H9 (cell line): ENCODE data around the gene CDH23. TPM values are rescaled to one million over a fixed set of nuclear protein-coding genes. Genes with fewer than 3 reads are reported as not detected.

Experiments used
- DNase-seq: peaks from one replicate; pipeline ENCODE4 v3.0.0-alpha.2; 2017
- H2AFZ ChIP-seq: one replicate; pipeline ENCODE4 v1.6.1; 2013; ENCODE audit warnings: mild to moderate bottlenecking, low read length, control low read depth, moderate library complexity
- H2AK5ac ChIP-seq: 2 replicates; pipeline ENCODE4 v1.6.1; 2013; ENCODE audit warnings: low read length, control low read depth, mixed read lengths; ENCODE audit not compliant: insufficient read length
- H2BK120ac ChIP-seq: one replicate; pipeline ENCODE4 v1.6.1; 2013; ENCODE audit warnings: low read depth, mild to moderate bottlenecking, low read length, control low read depth, inconsistent platforms; ENCODE audit not compliant: poor library complexity, severe bottlenecking
- H2BK12ac ChIP-seq: 2 replicates; pipeline ENCODE4 v1.6.1; 2013; ENCODE audit warnings: low read length, control low read depth, mixed read lengths, low read depth; ENCODE audit not compliant: insufficient read length
- H2BK15ac ChIP-seq: 2 replicates; pipeline ENCODE4 v1.6.1; 2013; ENCODE audit warnings: low read depth, low read length, control low read depth
- H2BK20ac ChIP-seq: one replicate; pipeline ENCODE4 v1.6.1; 2013; ENCODE audit warnings: low read depth, mild to moderate bottlenecking, low read length, control low read depth, inconsistent platforms; ENCODE audit not compliant: poor library complexity, severe bottlenecking
- H2BK5ac ChIP-seq: 2 replicates; pipeline ENCODE4 v1.6.1; 2013; ENCODE audit warnings: low read length, control low read depth, mixed read lengths; ENCODE audit not compliant: insufficient read length
- H3K14ac ChIP-seq: 2 replicates; pipeline ENCODE4 v1.6.1; 2013; ENCODE audit warnings: low read length, control low read depth; ENCODE audit not compliant: insufficient read depth
- H3K18ac ChIP-seq: 2 replicates; pipeline ENCODE4 v1.6.1; 2013; ENCODE audit warnings: low read depth, mild to moderate bottlenecking, mixed read lengths, low read length, control low read depth; ENCODE audit not compliant: insufficient read length
- H3K23ac ChIP-seq: 2 replicates; pipeline ENCODE4 v1.6.1; 2013; ENCODE audit warnings: low read length, control low read depth, mixed read lengths, low read depth; ENCODE audit not compliant: insufficient read length
- H3K23me2 ChIP-seq: 2 replicates; pipeline ENCODE4 v1.6.1; 2013; ENCODE audit warnings: low read depth, mild to moderate bottlenecking, mixed read lengths, low read length, control low read depth; ENCODE audit not compliant: insufficient read length, poor library complexity, severe bottlenecking
- H3K27ac ChIP-seq: 2 replicates; pipeline ENCODE4 v1.5.1; 2013; ENCODE audit warnings: low read length, control low read depth, mixed read lengths, low read depth; ENCODE audit not compliant: insufficient read length
- H3K27me3 ChIP-seq: 2 replicates; pipeline ENCODE4 v1.6.1; 2013; ENCODE audit warnings: low read length, control low read depth, inconsistent platforms; ENCODE audit not compliant: insufficient read depth
- H3K4ac ChIP-seq: 2 replicates; pipeline ENCODE4 v1.6.1; 2013; ENCODE audit warnings: low read depth, mild to moderate bottlenecking, control low read depth, inconsistent platforms, low read length, moderate library complexity
- H3K4me1 ChIP-seq: 2 replicates; pipeline ENCODE4 v1.6.1; 2013; ENCODE audit warnings: low read length, control low read depth, inconsistent platforms; ENCODE audit not compliant: insufficient read depth
- H3K4me2 ChIP-seq: 2 replicates; pipeline ENCODE4 v1.6.1; 2013; ENCODE audit warnings: low read length, control low read depth, mixed read lengths; ENCODE audit not compliant: insufficient read length, insufficient read depth
- H3K56ac ChIP-seq: 2 replicates; pipeline ENCODE4 v1.6.1; 2013; ENCODE audit warnings: low read depth, mild to moderate bottlenecking, mixed read lengths, low read length, control low read depth; ENCODE audit not compliant: insufficient read length
- H3K79me1 ChIP-seq: 2 replicates; pipeline ENCODE4 v1.6.1; 2013; ENCODE audit warnings: low read depth, mild to moderate bottlenecking, moderate library complexity, low read length, control low read depth, inconsistent platforms; ENCODE audit not compliant: insufficient read depth, poor library complexity, severe bottlenecking
- H3K79me2 ChIP-seq: 2 replicates; pipeline ENCODE4 v1.6.1; 2013; ENCODE audit warnings: low read length, control low read depth, inconsistent platforms; ENCODE audit not compliant: insufficient read depth
- H3K9ac ChIP-seq: 2 replicates; pipeline ENCODE4 v1.6.1; 2013; ENCODE audit warnings: low read length, control low read depth, mixed read lengths; ENCODE audit not compliant: insufficient read length; ENCODE audit errors: extremely low read depth
- H3K9me3 ChIP-seq: one replicate; pipeline ENCODE4 v1.6.1; 2013; ENCODE audit warnings: low read depth, low read length, inconsistent platforms; ENCODE audit not compliant: control insufficient read depth
- H3T11ph ChIP-seq: one replicate; pipeline ENCODE4 v1.6.1; 2013; ENCODE audit warnings: mild to moderate bottlenecking, low read length, control low read depth, inconsistent platforms
- H4K20me1 ChIP-seq: one replicate; pipeline ENCODE4 v1.6.1; 2013; ENCODE audit not compliant: control insufficient read depth, insufficient read length, insufficient read depth
- H4K5ac ChIP-seq: 2 replicates; pipeline ENCODE4 v1.6.1; 2013; ENCODE audit warnings: low read depth, mild to moderate bottlenecking, mixed read lengths, low read length, control low read depth; ENCODE audit not compliant: insufficient read length
- H4K8ac ChIP-seq: replicated peaks from 2 replicates; pipeline ENCODE4 v1.6.1; 2013; ENCODE audit warnings: low read length, control low read depth, mixed read lengths, low read depth; ENCODE audit not compliant: insufficient read length
- H4K91ac ChIP-seq: 2 replicates; pipeline ENCODE4 v1.6.1; 2013; ENCODE audit warnings: low read depth, mild to moderate bottlenecking, moderate library complexity, mixed read lengths, low read length, control low read depth; ENCODE audit not compliant: insufficient read length
- H3K27ac Mint-ChIP-seq, 3 experiments: 2 replicates in 2 of 3; 3 replicates in 1 of 3; pipeline ENCODE4 v1.8.0; 2020 to 2021; ENCODE audit warnings: mixed read lengths in 3 of 3, mild to moderate bottlenecking in 1 of 3, moderate library complexity in 1 of 3
- H3K27me3 Mint-ChIP-seq: 2 replicates; pipeline ENCODE4 v1.8.0; 2021; ENCODE audit warnings: low read depth, mild to moderate bottlenecking, moderate library complexity, mixed read lengths
- H3K36me3 Mint-ChIP-seq, 3 experiments: 2 replicates in 2 of 3; 3 replicates in 1 of 3; pipeline ENCODE4 v1.8.0; 2020 to 2021; ENCODE audit warnings: low read depth in 3 of 3, mixed read lengths in 3 of 3; ENCODE audit not compliant: insufficient read depth in 1 of 3
- H3K4me1 Mint-ChIP-seq, 2 experiments: 2 replicates each; pipeline ENCODE4 v1.8.0; 2020; ENCODE audit warnings: mixed read lengths in 2 of 2
- H3K4me3 Mint-ChIP-seq, 2 experiments: 2 replicates in 1 of 2; 3 replicates in 1 of 2; pipeline ENCODE4 v1.8.0; 2020 to 2021; ENCODE audit warnings: mild to moderate bottlenecking in 2 of 2, mixed read lengths in 2 of 2, moderate library complexity in 1 of 2
- H3K9me3 Mint-ChIP-seq, 2 experiments: 2 replicates in 1 of 2; 3 replicates in 1 of 2; pipeline ENCODE4 v1.8.0; 2020; ENCODE audit warnings: mild to moderate bottlenecking in 2 of 2, mixed read lengths in 2 of 2, moderate library complexity in 1 of 2
- WGBS: extraction: QIAGEN DNeasy Blood & Tissue Kit; methylation state at CpG from one replicate; pipeline ENCODE4 v1.1.7; 2013; ENCODE audit warnings: missing lambda C conversion rate, low lambda C conversion rate, mixed read lengths; ENCODE audit not compliant: insufficient read length; ENCODE audit errors: extremely low coverage; 5-methylcytosine and 5-hydroxymethylcytosine counted together
- total RNA-seq: library from RNA; stranded (reverse); gene quantifications from 2 replicates; pipeline ENCODE4 v1.2.1, GENCODE V29; 2021
- TF ChIP-seq, protein P1 (sequence below): fragments of 200-600 bp; sonication (generic); conservative IDR thresholded peaks from 3 replicates; pipeline ENCODE4 v1.8.0; 2021; ENCODE audit warnings: antibody characterized with exemption, mild to moderate bottlenecking

The CDH23 gene
- total RNA-seq, 1 experiment from 2014 or later, result 2.1 TPM

DNA sequence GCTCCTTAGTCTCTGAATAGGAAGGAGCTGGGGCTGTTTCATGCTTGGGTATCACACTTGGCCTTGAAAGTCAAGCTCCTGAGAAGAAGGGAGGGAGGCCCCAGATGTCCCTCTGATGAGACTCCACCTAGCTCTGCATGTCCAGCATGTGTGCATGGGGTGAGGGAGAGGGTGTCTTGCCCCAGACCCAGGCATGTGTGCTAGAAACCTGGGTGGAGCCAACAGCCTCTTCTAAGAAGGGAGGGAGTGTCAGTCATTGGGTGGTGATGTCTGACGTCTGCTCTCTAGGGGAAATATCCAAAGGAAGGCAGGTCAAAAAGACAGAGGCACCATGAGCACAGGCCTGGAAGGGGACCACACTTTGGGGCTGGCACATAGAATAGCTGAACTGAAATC is 159.0 kb downstream of the CDH23 start:
- H4K20me1 ChIP-seq, result no peaks in the 10 kb centered on the region
- no CpG with 5 or more reads among the region's 1 CpG for WGBS
- H4K91ac ChIP-seq, result no peak overlapping the region
- H4K8ac ChIP-seq, result no peak overlapping the region
- no peak overlapping the region for H3K14ac ChIP-seq
- H3T11ph ChIP-seq, result no peak overlapping the region
- Mint-ChIP-seq H3K9me3 (no peaks in the 10 kb centered on the region), H3K4me3 (no peak overlapping the region), H3K27ac (no peak overlapping the region; a peak in 2 of 7 replicates), H3K27me3 (peaks cover 12% of the 10 kb centered on the region), H3K36me3 (no peaks in the 10 kb centered on the region), H3K4me1 (peaks cover 25 to 35% of the 10 kb centered on the region in 2 experiments)
- no peaks in the 10 kb centered on the region for H3K79me1 ChIP-seq
- H3K27me3 ChIP-seq, result no peaks in the 10 kb centered on the region
- no peak for DNase-seq
- H3K9ac ChIP-seq, result no peak overlapping the region
- no peak overlapping the region for H2AFZ ChIP-seq
- no peak overlapping the region for H3K56ac ChIP-seq
- H2BK5ac ChIP-seq, result no peak overlapping the region
- H3K18ac ChIP-seq, result no peak overlapping the region
- no peak overlapping the region for H2BK20ac ChIP-seq
- no peak overlapping the region for H3K4me2 ChIP-seq
- TF ChIP-seq, protein P1, sequence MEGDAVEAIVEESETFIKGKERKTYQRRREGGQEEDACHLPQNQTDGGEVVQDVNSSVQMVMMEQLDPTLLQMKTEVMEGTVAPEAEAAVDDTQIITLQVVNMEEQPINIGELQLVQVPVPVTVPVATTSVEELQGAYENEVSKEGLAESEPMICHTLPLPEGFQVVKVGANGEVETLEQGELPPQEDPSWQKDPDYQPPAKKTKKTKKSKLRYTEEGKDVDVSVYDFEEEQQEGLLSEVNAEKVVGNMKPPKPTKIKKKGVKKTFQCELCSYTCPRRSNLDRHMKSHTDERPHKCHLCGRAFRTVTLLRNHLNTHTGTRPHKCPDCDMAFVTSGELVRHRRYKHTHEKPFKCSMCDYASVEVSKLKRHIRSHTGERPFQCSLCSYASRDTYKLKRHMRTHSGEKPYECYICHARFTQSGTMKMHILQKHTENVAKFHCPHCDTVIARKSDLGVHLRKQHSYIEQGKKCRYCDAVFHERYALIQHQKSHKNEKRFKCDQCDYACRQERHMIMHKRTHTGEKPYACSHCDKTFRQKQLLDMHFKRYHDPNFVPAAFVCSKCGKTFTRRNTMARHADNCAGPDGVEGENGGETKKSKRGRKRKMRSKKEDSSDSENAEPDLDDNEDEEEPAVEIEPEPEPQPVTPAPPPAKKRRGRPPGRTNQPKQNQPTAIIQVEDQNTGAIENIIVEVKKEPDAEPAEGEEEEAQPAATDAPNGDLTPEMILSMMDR, result no peak
- no peak overlapping the region for H2BK15ac ChIP-seq
- H3K4me1 ChIP-seq, result peaks cover 7% of the 10 kb centered on the region; the same call in 1 of the 2 replicates
- no peak overlapping the region for H2AK5ac ChIP-seq
- H3K23me2 ChIP-seq, result no peaks in the 10 kb centered on the region
- no peak overlapping the region for H3K4ac ChIP-seq
- no peak overlapping the region for H2BK120ac ChIP-seq
- H3K23ac ChIP-seq, result no peak overlapping the region
- H4K5ac ChIP-seq, result no peak overlapping the region
- H2BK12ac ChIP-seq, result no peak overlapping the region
- no peak overlapping the region for H3K27ac ChIP-seq
- no peaks in the 10 kb centered on the region for H3K79me2 ChIP-seq
- H3K9me3 ChIP-seq, result no peaks in the 10 kb centered on the region
